HCT116 (cell line): ENCODE data around the gene TAGLN. TPM values are rescaled to one million over a fixed set of nuclear protein-coding genes. Genes with fewer than 3 reads are reported as not detected.

Experiments used
- ATAC-seq: fragments of 200-7000 bp; cut with Tn5 transposase; 2 replicates; pipeline ENCODE4 v1.9.1; 2020; ENCODE audit warnings: mild to moderate bottlenecking, moderate library complexity
- BruUV-seq: library from RNA; stranded (reverse); fragments of 400-500 nt; replicated peaks from 2 replicates; lab custom pipeline; 2021; lab: Mats Ljungman, UMichigan
- CTCF ChIA-PET: fragments of 300-600 bp; sonication (Branson Sonifier 250); formaldehyde crosslinking; loops from one replicate; lab custom pipeline; 2021; ENCODE audit warnings: antibody characterized with exemption; lab: Charles Lee
- POLR2A ChIA-PET: fragments of 300-600, 350-600 bp; sonication (Branson Sonifier 250); formaldehyde crosslinking; loops from one replicate; lab custom pipeline; 2021; ENCODE audit warnings: antibody characterized with exemption; lab: Charles Lee
- RAD21 ChIA-PET, 2 experiments: fragments of 300-600 bp; sonication (Branson Sonifier 250); formaldehyde crosslinking; loops; one replicate each; lab custom pipeline; 2023; ENCODE audit warnings: low total read pairs in 2 of 2; ENCODE audit not compliant: uncharacterized antibody in 2 of 2, unreplicated experiment in 2 of 2, low non-redundant PET in 1 of 2; lab: Charles Lee
- DNase-seq: peaks from one replicate; pipeline ENCODE4 v3.0.0-alpha.2; 2010; ENCODE audit warnings: low read depth, low spot score
- H2AFZ ChIP-seq: fragments of 200-600 bp; shearing (Covaris generic), sonication (generic); 2 replicates; pipeline ENCODE4 v1.6.1; 2017; ENCODE audit warnings: low read depth, mixed run types, mixed read lengths, antibody characterized with exemption, low read length; ENCODE audit not compliant: poor library complexity, severe bottlenecking
- H3K27ac ChIP-seq: 2 replicates; pipeline ENCODE4 v1.5.1; 2012; ENCODE audit warnings: low read depth, low read length
- H3K27me3 ChIP-seq: fragments of 200-600 bp; sonication (generic); 2 replicates; pipeline ENCODE4 v1.6.1; 2016; ENCODE audit warnings: mixed run types, low read length, mixed read lengths; ENCODE audit not compliant: insufficient read depth
- H3K36me3 ChIP-seq, 2 experiments: fragments of 200-500 bp in 1 of 2; fragments of 200-600 bp in 1 of 2; sonication (Bioruptor generic) in 1 of 2; sonication (generic) in 1 of 2; 2 replicates each; pipeline versions ENCODE4 v1.5.1 to v1.6.1; 2014 to 2016; ENCODE audit warnings: low read length in 2 of 2, inconsistent platforms in 1 of 2, mixed read lengths in 1 of 2, mixed run types in 1 of 2; ENCODE audit not compliant: insufficient read depth in 2 of 2, control insufficient read depth in 1 of 2
- H3K4me1 ChIP-seq, 2 experiments: fragments of 200-600 bp in 1 of 2; sonication (generic) in 1 of 2; 2 replicates each; pipeline versions ENCODE4 v1.5.1 to v1.6.1; 2012 to 2017; ENCODE audit warnings: low read length in 2 of 2, inconsistent platforms in 1 of 2, mild to moderate bottlenecking in 1 of 2, mixed read lengths in 1 of 2, mixed run types in 1 of 2, moderate library complexity in 1 of 2; ENCODE audit not compliant: insufficient read depth in 2 of 2, control insufficient read depth in 1 of 2
- H3K4me2 ChIP-seq: fragments of 200-600 bp; sonication (generic); 2 replicates; pipeline ENCODE4 v1.6.1; 2017; ENCODE audit warnings: mixed run types, low read length, mixed read lengths
- H3K4me3 ChIP-seq, 2 experiments: fragments of 200-600 bp in 1 of 2; sonication (generic) in 1 of 2; replicated peaks in 1 of 2; 2 replicates each; pipeline ENCODE4 v1.5.1; 2011 to 2016; ENCODE audit warnings: low read length in 2 of 2, control low read depth in 1 of 2, low read depth in 1 of 2, mild to moderate bottlenecking in 1 of 2, mixed read lengths in 1 of 2, mixed run types in 1 of 2
- H3K79me2 ChIP-seq: fragments of 200-600 bp; sonication (generic); 2 replicates; pipeline ENCODE4 v1.6.1; 2017; ENCODE audit warnings: mild to moderate bottlenecking, mixed run types, low read length, moderate library complexity, mixed read lengths; ENCODE audit not compliant: insufficient read depth
- H3K9ac ChIP-seq: fragments of 200-600 bp; sonication (generic); 2 replicates; pipeline ENCODE4 v1.6.1; 2016; ENCODE audit warnings: low read length, mixed read lengths
- H3K9me2 ChIP-seq: fragments of 200-600 bp; sonication (generic), shearing (Covaris generic); 2 replicates; pipeline ENCODE4 v1.6.1; 2017; ENCODE audit warnings: mixed run types, mild to moderate bottlenecking, moderate library complexity; ENCODE audit not compliant: insufficient read depth
- H3K9me3 ChIP-seq, 2 experiments: fragments of 200-500 bp in 1 of 2; fragments of 200-600 bp in 1 of 2; sonication (Bioruptor generic) in 1 of 2; sonication (generic) in 1 of 2; 2 replicates each; pipeline ENCODE4 v1.6.1; 2014 to 2017; ENCODE audit warnings: low read length in 2 of 2, mixed read lengths in 2 of 2, inconsistent platforms in 1 of 2, low read depth in 1 of 2, mild to moderate bottlenecking in 1 of 2, mixed run types in 1 of 2, moderate library complexity in 1 of 2; ENCODE audit not compliant: control insufficient read depth in 1 of 2, insufficient read depth in 1 of 2
- H4K20me1 ChIP-seq: fragments of 200-600 bp; sonication (generic), shearing (Covaris generic); 2 replicates; pipeline ENCODE4 v1.6.1; 2017; ENCODE audit warnings: mixed run types, mild to moderate bottlenecking, moderate library complexity; ENCODE audit not compliant: insufficient read depth
- ATF3 ChIP-seq: IDR thresholded peaks from 2 replicates; pipeline ENCODE4 v1.6.1; 2012
- CTCF ChIP-seq, 3 experiments: fragments of 200-600 bp in 1 of 3; sonication (generic) in 1 of 3; IDR thresholded peaks in 2 of 3; conservative IDR thresholded peaks in 1 of 3; 2 replicates each; pipeline ENCODE4 v1.5.1; 2012 to 2017; ENCODE audit warnings: low read depth in 2 of 3, low read length in 2 of 3, antibody characterized with exemption in 1 of 3, borderline replicate concordance in 1 of 3, control low read depth in 1 of 3, mild to moderate bottlenecking in 1 of 3, mixed read lengths in 1 of 3, mixed run types in 1 of 3, moderate library complexity in 1 of 3; ENCODE audit not compliant: insufficient read depth in 1 of 3
- EGR1 ChIP-seq: IDR thresholded peaks from 2 replicates; pipeline ENCODE4 v1.6.1; 2012; ENCODE audit warnings: low read depth
- ELF1 ChIP-seq: IDR thresholded peaks from 2 replicates; pipeline ENCODE4 v1.6.1; 2012; ENCODE audit warnings: low read depth, borderline replicate concordance
- EZH2phosphoT487 ChIP-seq: fragments of 200-600 bp; IDR thresholded peaks from 2 replicates; pipeline ENCODE4 v1.6.1; 2018; ENCODE audit warnings: antibody characterized with exemption, borderline replicate concordance
- FOSL1 ChIP-seq: IDR thresholded peaks from 2 replicates; pipeline ENCODE4 v1.6.1; 2012; ENCODE audit warnings: low read depth
- JUND ChIP-seq: IDR thresholded peaks from 2 replicates; pipeline ENCODE4 v1.6.1; 2012
- POLR2A ChIP-seq: IDR thresholded peaks from 2 replicates; pipeline ENCODE4 v1.7.0; 2011; ENCODE audit warnings: borderline replicate concordance; ENCODE audit not compliant: insufficient read depth, insufficient read length; ENCODE audit errors: extremely low read depth
- REST ChIP-seq: IDR thresholded peaks from 2 replicates; pipeline ENCODE4 v1.6.1; 2012; ENCODE audit warnings: low read depth
- SIN3A ChIP-seq: IDR thresholded peaks from 2 replicates; pipeline ENCODE4 v1.6.1; 2012; ENCODE audit warnings: low read depth
- SP1 ChIP-seq: IDR thresholded peaks from 2 replicates; pipeline ENCODE4 v1.6.1; 2012; ENCODE audit warnings: low read depth
- TCF7L2 ChIP-seq: IDR thresholded peaks from 2 replicates; pipeline ENCODE4 v1.7.0; 2011; ENCODE audit warnings: borderline replicate concordance, inconsistent platforms; ENCODE audit not compliant: insufficient read depth, insufficient read length; ENCODE audit errors: extremely low read depth
- YY1 ChIP-seq: IDR thresholded peaks from 2 replicates; pipeline ENCODE4 v1.6.1; 2011; ENCODE audit warnings: low read length, low read depth, moderate library complexity, mild to moderate bottlenecking; ENCODE audit not compliant: insufficient replicate concordance; ENCODE audit errors: extremely low read depth
- intact Hi-C: fragments of 100-400 bp; cut with micrococcal nuclease; formaldehyde crosslinking; loops from 2 replicates; pipeline ENCODE4 v1.10.0; 2022
- total RNA-seq: library from RNA; stranded (reverse); gene quantifications from one replicate; pipeline ENCODE4 v1.2.1, GENCODE V29; 2021; ENCODE audit not compliant: unreplicated experiment

TAGLN gene
- total RNA-seq, 1 experiment from 2014 or later = 10.0 TPM

GRCh38 chr11:117195258-117195657, 3.9 kb upstream of the TAGLN start:
- no peak for DNase-seq
- H3K4me1 ChIP-seq = peaks cover 13 to 26% of the 10 kb centered on the region in 2 experiments
- ChIA-PET POLR2A (no interaction called here), CTCF (no interaction called here), RAD21 (no interaction called here)
- H2AFZ ChIP-seq = no peak overlapping the region
- H3K9me3 ChIP-seq = no peaks in the 10 kb centered on the region
- H3K79me2 ChIP-seq = no peaks in the 10 kb centered on the region
- TF ChIP-seq CTCF (IDR thresholded peaks at IDR 0.05 in 2 of 3, conservative IDR thresholded peaks at IDR 0.05 in 1 of 3; ENCODE audit: borderline replicate concordance in 1 of 3, insufficient read depth in 1 of 3, low read depth in 2 of 3, low read length in 2 of 3) = no peak
- no peak for TF ChIP-seq YY1
- TF ChIP-seq FOSL1 = no peak
- no peak for TF ChIP-seq SP1
- TF ChIP-seq TCF7L2 = no peak
- TF ChIP-seq JUND = no peak
- TF ChIP-seq REST = no peak
- TF ChIP-seq EGR1 = no peak
- TF ChIP-seq POLR2A = no peak
- TF ChIP-seq EZH2phosphoT487 = no peak
- no peak for TF ChIP-seq ELF1
- TF ChIP-seq ATF3 = no peak
- TF ChIP-seq SIN3A = no peak
- no peaks in the 10 kb centered on the region for H3K9me2 ChIP-seq
- no peaks in the 10 kb centered on the region for H3K27me3 ChIP-seq
- BruUV-seq = no TSS peak
- no peak overlapping the region for H3K4me2 ChIP-seq
- H3K9ac ChIP-seq = no peak overlapping the region
- ATAC-seq = no peak
- H4K20me1 ChIP-seq = no peaks in the 10 kb centered on the region
- H3K27ac ChIP-seq = no peak overlapping the region
- no peak overlapping the region for H3K4me3 ChIP-seq
- intact Hi-C loops = no loop called here
- no peaks in the 10 kb centered on the region; a peak in 1 of 4 replicates for H3K36me3 ChIP-seq
